Measurements from ENCODE around the gene ZFAND3. TPM values are rescaled to one million over a fixed set of nuclear protein-coding genes. Genes with fewer than 3 reads are reported as not detected.

Gene ZFAND3
- total and polyA plus RNA-seq, 8 donors, result 19.8 to 164 (median 37.3) TPM

DNA sequence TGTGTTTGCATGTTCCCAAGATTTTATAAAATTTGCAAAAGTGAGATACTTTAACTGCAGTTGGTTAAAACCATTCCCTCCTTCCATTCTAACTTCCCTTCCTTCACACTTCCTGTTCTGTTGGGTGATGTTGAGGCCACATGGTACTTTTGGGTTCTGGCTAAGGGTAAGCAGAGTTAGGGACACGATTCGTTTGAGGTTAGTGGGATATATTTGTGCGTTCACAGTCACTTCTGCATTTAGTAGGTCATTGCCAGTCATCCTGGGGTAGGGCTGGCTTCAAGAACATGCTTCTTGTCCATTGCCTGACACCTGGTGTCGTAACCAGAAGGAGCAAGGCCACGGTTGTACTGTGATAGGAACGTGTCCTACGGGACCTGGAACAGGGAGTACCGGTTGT lies 340.1 kb downstream of the ZFAND3 start:
- TF ChIP-seq EP300 (IDR thresholded peaks at IDR 0.05) (no peak), POLR2AphosphoS5 (IDR thresholded peaks at IDR 0.05) (no peak), POLR2A (IDR thresholded peaks at IDR 0.05) (no peak)
- TF ChIP-seq, protein P1, sequence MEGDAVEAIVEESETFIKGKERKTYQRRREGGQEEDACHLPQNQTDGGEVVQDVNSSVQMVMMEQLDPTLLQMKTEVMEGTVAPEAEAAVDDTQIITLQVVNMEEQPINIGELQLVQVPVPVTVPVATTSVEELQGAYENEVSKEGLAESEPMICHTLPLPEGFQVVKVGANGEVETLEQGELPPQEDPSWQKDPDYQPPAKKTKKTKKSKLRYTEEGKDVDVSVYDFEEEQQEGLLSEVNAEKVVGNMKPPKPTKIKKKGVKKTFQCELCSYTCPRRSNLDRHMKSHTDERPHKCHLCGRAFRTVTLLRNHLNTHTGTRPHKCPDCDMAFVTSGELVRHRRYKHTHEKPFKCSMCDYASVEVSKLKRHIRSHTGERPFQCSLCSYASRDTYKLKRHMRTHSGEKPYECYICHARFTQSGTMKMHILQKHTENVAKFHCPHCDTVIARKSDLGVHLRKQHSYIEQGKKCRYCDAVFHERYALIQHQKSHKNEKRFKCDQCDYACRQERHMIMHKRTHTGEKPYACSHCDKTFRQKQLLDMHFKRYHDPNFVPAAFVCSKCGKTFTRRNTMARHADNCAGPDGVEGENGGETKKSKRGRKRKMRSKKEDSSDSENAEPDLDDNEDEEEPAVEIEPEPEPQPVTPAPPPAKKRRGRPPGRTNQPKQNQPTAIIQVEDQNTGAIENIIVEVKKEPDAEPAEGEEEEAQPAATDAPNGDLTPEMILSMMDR (IDR thresholded peaks at IDR 0.05), result no peak
- no peak overlapping the region for H3K27ac ChIP-seq
- no peak for DNase-seq
- intact Hi-C loops (cut with DNase I; ENCODE audit: low total_unique reads), result no loop called here
- H3K27me3 ChIP-seq, result no peaks in the 10 kb centered on the region
- peaks cover 0 to 12% (median 3%) of the 10 kb centered on the region in 4 donors for H3K4me1 ChIP-seq
- no peaks in the 10 kb centered on the region for H3K9me3 ChIP-seq
- 85 to 95% (median 91%) methylated on average over 8 of the region's 8 CpGs for WGBS, 5 donors
- peaks cover 0 to 17% (median 9%) of the 10 kb centered on the region in 4 donors for H3K36me3 ChIP-seq
- H3K4me3 ChIP-seq, result no peak overlapping the region

DNA sequence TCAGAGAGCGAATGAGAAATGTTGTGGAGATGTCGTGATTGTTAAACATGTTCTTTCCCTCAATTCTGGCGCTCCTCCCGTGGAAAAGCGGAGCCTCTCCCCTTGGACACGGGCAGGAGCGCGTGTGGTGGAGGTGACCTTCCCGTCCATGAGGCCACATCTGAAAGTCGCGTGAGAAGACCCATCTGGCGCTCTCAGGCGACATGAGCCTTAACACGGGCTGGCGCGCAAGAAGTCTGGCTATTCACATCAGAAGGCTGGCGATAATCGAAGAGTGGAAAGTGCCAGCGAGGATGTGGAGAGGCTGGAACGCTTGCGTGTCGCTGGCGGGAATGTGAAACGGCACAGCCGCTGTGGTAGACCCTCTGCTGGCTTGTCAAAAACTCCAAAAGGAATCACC lies 341.3 kb downstream of the ZFAND3 start:
- Histone ChIP-seq H3K9me3 (no peaks in the 10 kb centered on the region), H3K27ac (no peak overlapping the region), H3K4me3 (no peak overlapping the region), H3K27me3 (no peaks in the 10 kb centered on the region), H3K4me1 (peaks cover 0 to 6% (median 0%) of the 10 kb centered on the region in 4 donors), H3K36me3 (peaks cover 0 to 12% (median 6%) of the 10 kb centered on the region in 4 donors)
- DNase-seq, result no peak
- TF ChIP-seq POLR2AphosphoS5 (IDR thresholded peaks at IDR 0.05), result no peak
- no peak for TF ChIP-seq POLR2A (IDR thresholded peaks at IDR 0.05)
- TF ChIP-seq, protein P1 (IDR thresholded peaks at IDR 0.05), result no peak
- no peak for TF ChIP-seq EP300 (IDR thresholded peaks at IDR 0.05)
- intact Hi-C loops (cut with DNase I; ENCODE audit: low total_unique reads), result no loop called here
- WGBS, 5 donors, result 95 to 98% (median 98%) methylated on average over 24 to 25 of the region's 25 CpGs

DNA sequence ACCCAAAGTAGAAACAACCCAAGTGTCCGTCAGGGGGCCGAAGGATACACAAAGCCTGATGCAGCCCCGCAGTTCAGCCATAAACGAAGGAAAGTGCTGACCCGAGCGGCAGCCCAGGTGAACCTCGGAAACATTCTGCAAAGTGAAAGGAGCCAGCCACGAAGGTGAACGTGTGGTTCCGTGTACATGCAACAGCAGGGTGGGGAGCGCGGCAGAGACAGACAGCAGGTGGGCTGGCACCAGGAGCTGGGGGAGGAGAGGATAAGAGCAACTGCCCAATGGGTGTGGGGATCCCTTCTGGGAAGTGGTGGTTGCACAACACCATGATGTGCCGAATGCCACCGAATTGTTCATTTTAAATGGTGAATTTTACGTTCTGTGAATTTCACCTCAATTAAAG lies 341.8 kb downstream of the ZFAND3 start:
- H3K27me3 ChIP-seq, result no peaks in the 10 kb centered on the region
- intact Hi-C loops (cut with DNase I; ENCODE audit: low total_unique reads), result no loop called here
- no peaks in the 10 kb centered on the region for H3K9me3 ChIP-seq
- peaks cover 0 to 6% (median 0%) of the 10 kb centered on the region in 4 donors for H3K4me1 ChIP-seq
- H3K27ac ChIP-seq, result no peak overlapping the region
- peaks cover 0 to 12% (median 6%) of the 10 kb centered on the region in 4 donors for H3K36me3 ChIP-seq
- H3K4me3 ChIP-seq, result no peak overlapping the region
- TF ChIP-seq POLR2A (IDR thresholded peaks at IDR 0.05) (no peak), POLR2AphosphoS5 (IDR thresholded peaks at IDR 0.05) (no peak)
- DNase-seq, result no peak
- WGBS, 5 donors, result 93 to 98% (median 95%) methylated on average over 15 of the region's 15 CpGs

DNA sequence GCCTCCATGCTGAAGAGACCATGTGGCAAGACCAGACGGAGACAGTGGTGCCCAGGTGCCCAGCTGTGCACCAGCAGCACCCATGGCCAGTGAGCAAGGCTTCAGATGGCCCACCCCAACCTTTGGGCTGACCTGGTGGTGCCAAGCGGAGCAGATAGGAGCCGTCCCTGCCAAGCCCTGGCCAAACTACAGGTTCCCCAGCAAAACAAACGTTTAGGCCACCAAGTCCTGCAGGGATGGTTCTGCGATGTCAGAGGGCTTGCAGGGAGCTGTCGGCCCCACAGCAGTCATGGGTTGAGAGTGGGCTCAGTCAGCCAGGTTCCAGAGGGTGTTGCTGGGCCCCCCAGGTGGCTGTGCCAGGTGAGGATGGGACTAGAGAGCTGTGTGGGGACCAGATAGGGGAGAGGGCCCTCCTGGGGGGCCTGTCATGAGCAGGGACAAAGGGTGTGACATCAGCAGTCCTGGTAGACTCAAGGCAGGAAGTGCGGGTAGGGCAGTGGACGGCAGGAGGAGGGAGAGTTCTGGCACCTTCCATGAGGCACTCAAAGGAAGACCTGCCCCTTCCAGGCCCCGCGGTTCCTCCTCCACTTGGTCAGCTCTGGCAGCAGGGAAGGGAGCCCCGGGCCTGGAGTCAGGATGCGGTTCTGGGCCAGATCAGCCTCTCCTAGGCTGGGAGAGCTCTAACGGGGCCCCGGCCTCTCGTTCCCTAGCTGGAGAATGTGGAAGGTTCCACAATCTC lies 342.4 kb downstream of the ZFAND3 start:
- intact Hi-C loops (cut with DNase I; ENCODE audit: low total_unique reads), result no loop called here
- no peaks in the 10 kb centered on the region for H3K9me3 ChIP-seq
- peaks cover 0 to 6% (median 0%) of the 10 kb centered on the region in 4 donors for H3K4me1 ChIP-seq
- H3K27me3 ChIP-seq, result no peaks in the 10 kb centered on the region
- no peak overlapping the region for H3K4me3 ChIP-seq
- 85 to 90% (median 87%) methylated on average over 14 to 15 of the region's 15 CpGs for WGBS, 5 donors
- H3K27ac ChIP-seq, result no peak overlapping the region
- no peak for DNase-seq
- H3K36me3 ChIP-seq, result peaks cover 0 to 12% (median 6%) of the 10 kb centered on the region in 4 donors
- TF ChIP-seq POLR2AphosphoS5 (IDR thresholded peaks at IDR 0.05) (no peak), EP300 (IDR thresholded peaks at IDR 0.05) (no peak), POLR2A (IDR thresholded peaks at IDR 0.05) (no peak)
- TF ChIP-seq, protein P1 (IDR thresholded peaks at IDR 0.05), result no peak

Data from stomach (tissue), 9 donors.